Trophoblast cell (in vitro differentiated cells and primary cell): ENCODE results near the gene TCFL5.
"Not testable (repeated sequence)": the region's sequence is repeated elsewhere in the genome, so short reads cannot be mapped to it uniquely, and the experiment has no call there.

Experiments
- DNase-seq, 2 donors: peaks; one replicate each; pipeline ENCODE4 v3.0.0-alpha.2; 2016
- H2AFZ ChIP-seq: 2 replicates; pipeline ENCODE4 v1.6.1; 2013; ENCODE audit warnings: low read length, moderate library complexity, mild to moderate bottlenecking; ENCODE audit not compliant: insufficient read depth, poor library complexity
- H2AK5ac ChIP-seq: 2 replicates; pipeline ENCODE4 v1.6.1; 2013; ENCODE audit warnings: mild to moderate bottlenecking, low read length
- H2BK120ac ChIP-seq: 2 replicates; pipeline ENCODE4 v1.6.1; 2013; ENCODE audit warnings: low read length, mild to moderate bottlenecking, moderate library complexity; ENCODE audit not compliant: insufficient read depth, poor library complexity
- H2BK12ac ChIP-seq: 2 replicates; pipeline ENCODE4 v1.6.1; 2013; ENCODE audit warnings: mild to moderate bottlenecking, low read length, moderate library complexity
- H2BK5ac ChIP-seq: 2 replicates; pipeline ENCODE4 v1.6.1; 2013; ENCODE audit warnings: low read length, low read depth, moderate library complexity, mild to moderate bottlenecking; ENCODE audit not compliant: poor library complexity
- H3K14ac ChIP-seq: 2 replicates; pipeline ENCODE4 v1.6.1; 2013; ENCODE audit warnings: mild to moderate bottlenecking, low read length
- H3K18ac ChIP-seq: 2 replicates; pipeline ENCODE4 v1.6.1; 2013; ENCODE audit warnings: mild to moderate bottlenecking, low read length
- H3K23ac ChIP-seq: 2 replicates; pipeline ENCODE4 v1.6.1; 2013; ENCODE audit warnings: low read length
- H3K27ac ChIP-seq: 2 replicates; pipeline ENCODE4 v1.5.1; 2013; ENCODE audit warnings: low read depth, mild to moderate bottlenecking, inconsistent platforms, low read length, moderate library complexity
- H3K27me3 ChIP-seq: 2 replicates; pipeline ENCODE4 v1.6.1; 2013; ENCODE audit warnings: inconsistent platforms, mild to moderate bottlenecking, low read length, moderate library complexity; ENCODE audit not compliant: insufficient read depth
- H3K36me3 ChIP-seq, 2 experiments: 1 replicate in 1 of 2; 2 replicates in 1 of 2; pipeline ENCODE4 v1.6.1; 2013; ENCODE audit warnings: low read length in 2 of 2, mild to moderate bottlenecking in 2 of 2, moderate library complexity in 1 of 2; ENCODE audit not compliant: insufficient read depth in 2 of 2, control insufficient read depth in 1 of 2
- H3K4ac ChIP-seq: 2 replicates; pipeline ENCODE4 v1.6.1; 2013; ENCODE audit warnings: low read depth, mild to moderate bottlenecking, low read length, moderate library complexity
- H3K4me1 ChIP-seq, 2 experiments: 1 replicate in 1 of 2; 2 replicates in 1 of 2; pipeline ENCODE4 v1.6.1; 2013; ENCODE audit warnings: low read length in 2 of 2, mild to moderate bottlenecking in 2 of 2, moderate library complexity in 1 of 2; ENCODE audit not compliant: insufficient read depth in 2 of 2, control insufficient read depth in 1 of 2
- H3K4me2 ChIP-seq: 2 replicates; pipeline ENCODE4 v1.6.1; 2013; ENCODE audit warnings: inconsistent platforms, mild to moderate bottlenecking, low read length, moderate library complexity
- H3K4me3 ChIP-seq: 2 replicates; pipeline ENCODE4 v1.5.1; 2013; ENCODE audit warnings: mild to moderate bottlenecking, low read depth, low read length, inconsistent platforms
- H3K79me1 ChIP-seq: one replicate; pipeline ENCODE4 v1.6.1; 2013; ENCODE audit warnings: low read length
- H3K79me2 ChIP-seq: 2 replicates; pipeline ENCODE4 v1.6.1; 2013; ENCODE audit warnings: low read length, mild to moderate bottlenecking; ENCODE audit not compliant: control insufficient read depth, insufficient read depth, poor library complexity
- H3K9ac ChIP-seq: 2 replicates; pipeline ENCODE4 v1.6.1; 2013; ENCODE audit warnings: mild to moderate bottlenecking, low read length
- H3K9me3 ChIP-seq: 2 replicates; pipeline ENCODE4 v1.6.1; 2013; ENCODE audit warnings: low read depth, mild to moderate bottlenecking, control low read depth, inconsistent platforms, low read length; ENCODE audit not compliant: insufficient read depth
- H4K12ac ChIP-seq: 2 replicates; pipeline ENCODE4 v1.6.1; 2013; ENCODE audit warnings: low read depth, mild to moderate bottlenecking, low read length, moderate library complexity
- H4K8ac ChIP-seq: 2 replicates; pipeline ENCODE4 v1.6.1; 2013; ENCODE audit warnings: low read depth, mild to moderate bottlenecking, low read length, moderate library complexity
- H4K91ac ChIP-seq: one replicate; pipeline ENCODE4 v1.6.1; 2013; ENCODE audit warnings: low read depth, mild to moderate bottlenecking, low read length, moderate library complexity
- WGBS: extraction: QIAGEN DNeasy Blood & Tissue Kit; methylation state at CpG from one replicate; pipeline ENCODE4 v1.1.7; 2013; ENCODE audit warnings: missing lambda C conversion rate; ENCODE audit not compliant: insufficient read length, insufficient coverage; ENCODE audit errors: extremely low coverage; 5-methylcytosine and 5-hydroxymethylcytosine counted together

The TCFL5 gene

DNA sequence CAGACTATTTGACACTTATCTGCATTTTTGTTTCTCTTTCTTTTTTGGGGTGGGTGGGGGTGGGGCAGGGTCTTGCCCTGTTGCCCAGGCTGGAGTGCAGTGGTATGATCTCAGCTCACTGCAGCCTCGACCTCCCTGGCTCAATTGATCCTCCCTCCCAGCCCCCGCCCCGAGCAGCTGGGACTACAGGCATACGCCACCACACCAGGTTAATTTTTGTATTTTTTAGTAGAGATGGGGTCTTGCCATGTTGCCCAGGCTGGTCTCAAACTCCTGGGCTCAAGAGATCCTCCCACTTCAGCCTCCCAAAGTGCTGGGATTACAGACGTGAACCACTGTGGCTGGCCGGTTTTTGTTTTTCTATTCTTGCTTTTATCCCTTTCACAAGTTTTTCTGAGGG is 8.3 kb downstream of the TCFL5 start:
- H3K18ac ChIP-seq, H2AK5ac ChIP-seq, H3K14ac ChIP-seq, DNase-seq, H3K4me1 ChIP-seq, H3K9me3 ChIP-seq, H2BK120ac ChIP-seq, H2AFZ ChIP-seq, H3K4me3 ChIP-seq, H3K79me1 ChIP-seq, H3K27me3 ChIP-seq, H3K4me2 ChIP-seq, H2BK5ac ChIP-seq, H4K12ac ChIP-seq, H3K27ac ChIP-seq, H3K9ac ChIP-seq, H4K91ac ChIP-seq, H3K79me2 ChIP-seq, H3K4ac ChIP-seq, H3K23ac ChIP-seq, H4K8ac ChIP-seq, H2BK12ac ChIP-seq: not testable (repeated sequence)
- no CpG with 5 or more reads among the region's 6 CpGs for WGBS
- H3K36me3 ChIP-seq = peaks cover 17 to 18% of the 10 kb centered on the region in 2 experiments

DNA sequence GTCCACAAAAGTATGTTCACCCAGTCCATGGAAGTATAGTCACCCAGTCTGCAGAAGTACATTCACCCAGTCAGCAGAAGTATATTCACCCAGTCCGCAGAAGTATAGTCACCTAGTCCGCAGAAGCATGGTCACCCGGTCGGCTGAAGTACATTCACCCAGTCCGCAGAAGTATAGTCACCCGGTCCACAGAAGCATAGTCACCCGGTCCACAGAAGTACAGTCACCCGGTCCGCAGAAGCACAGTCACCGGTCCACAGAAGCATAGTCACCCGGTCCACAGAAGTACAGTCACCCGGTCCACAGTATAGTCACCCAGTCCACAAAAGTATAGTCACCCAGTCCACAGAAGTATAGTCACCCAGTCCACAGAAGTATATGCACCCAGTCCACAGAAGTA is 8.8 kb downstream of the TCFL5 start:
- no peaks in the 10 kb centered on the region for H3K79me2 ChIP-seq
- no peaks in the 10 kb centered on the region for H3K79me1 ChIP-seq
- H4K91ac ChIP-seq = no peak overlapping the region
- H3K4me1 ChIP-seq = no peaks in the 10 kb centered on the region
- H3K4ac ChIP-seq = no peak overlapping the region
- no peak overlapping the region for H4K12ac ChIP-seq
- H3K18ac ChIP-seq = no peak overlapping the region
- H3K27ac ChIP-seq = no peak overlapping the region
- H4K8ac ChIP-seq = no peak overlapping the region
- H3K9ac ChIP-seq = no peak overlapping the region
- H3K27me3 ChIP-seq = no peaks in the 10 kb centered on the region
- H3K4me3 ChIP-seq = no peak overlapping the region
- H2AK5ac ChIP-seq = no peak overlapping the region
- no peak overlapping the region for H3K4me2 ChIP-seq
- DNase-seq = no peak
- WGBS = no CpG with 5 or more reads among the region's 12 CpGs
- no peak overlapping the region for H2BK12ac ChIP-seq
- no peaks in the 10 kb centered on the region for H3K9me3 ChIP-seq
- no peak overlapping the region for H2BK5ac ChIP-seq
- no peak overlapping the region for H3K14ac ChIP-seq
- H2BK120ac ChIP-seq = no peak overlapping the region
- no peak overlapping the region for H2AFZ ChIP-seq
- H3K23ac ChIP-seq = no peak overlapping the region
- peaks cover 16 to 17% of the 10 kb centered on the region in 2 experiments for H3K36me3 ChIP-seq

DNA sequence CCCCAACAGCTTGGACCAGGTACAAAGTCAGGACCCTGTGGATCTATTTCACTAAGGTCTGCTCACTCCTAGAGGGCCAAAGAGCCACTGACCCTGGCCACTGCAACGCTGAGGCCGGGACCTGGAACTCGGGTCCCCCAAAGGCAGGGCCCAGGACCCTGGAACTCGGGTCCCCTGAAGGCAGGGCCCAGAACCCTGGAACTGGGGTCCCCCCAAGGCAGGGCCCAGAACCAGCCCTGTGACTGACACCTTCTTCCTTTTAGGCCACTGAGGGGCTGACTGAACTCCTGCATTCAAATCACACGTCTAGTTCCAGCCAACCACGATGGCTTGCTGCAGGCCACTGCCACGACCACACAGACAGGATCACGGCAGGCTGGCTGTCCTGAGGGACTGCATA is 9.4 kb downstream of the TCFL5 start:
- Histone ChIP-seq H2BK12ac (no peak overlapping the region), H3K79me2 (no peaks in the 10 kb centered on the region), H3K4me2 (no peak overlapping the region), H2AK5ac (no peak overlapping the region), H3K14ac (no peak overlapping the region), H3K27ac (no peak overlapping the region), H3K27me3 (no peaks in the 10 kb centered on the region), H3K4me3 (no peak overlapping the region), H3K9ac (no peak overlapping the region), H3K18ac (no peak overlapping the region), H2BK5ac (no peak overlapping the region), H4K91ac (no peak overlapping the region), H2AFZ (no peak overlapping the region), H3K79me1 (no peaks in the 10 kb centered on the region), H4K8ac (no peak overlapping the region), H2BK120ac (no peak overlapping the region), H4K12ac (no peak overlapping the region), H3K4me1 (no peaks in the 10 kb centered on the region), H3K23ac (no peak overlapping the region), H3K36me3 (peaks cover 14 to 15% of the 10 kb centered on the region in 2 experiments), H3K9me3 (no peaks in the 10 kb centered on the region), H3K4ac (no peak overlapping the region)
- DNase-seq = no peak
- WGBS = no CpG with 5 or more reads among the region's 8 CpGs

DNA sequence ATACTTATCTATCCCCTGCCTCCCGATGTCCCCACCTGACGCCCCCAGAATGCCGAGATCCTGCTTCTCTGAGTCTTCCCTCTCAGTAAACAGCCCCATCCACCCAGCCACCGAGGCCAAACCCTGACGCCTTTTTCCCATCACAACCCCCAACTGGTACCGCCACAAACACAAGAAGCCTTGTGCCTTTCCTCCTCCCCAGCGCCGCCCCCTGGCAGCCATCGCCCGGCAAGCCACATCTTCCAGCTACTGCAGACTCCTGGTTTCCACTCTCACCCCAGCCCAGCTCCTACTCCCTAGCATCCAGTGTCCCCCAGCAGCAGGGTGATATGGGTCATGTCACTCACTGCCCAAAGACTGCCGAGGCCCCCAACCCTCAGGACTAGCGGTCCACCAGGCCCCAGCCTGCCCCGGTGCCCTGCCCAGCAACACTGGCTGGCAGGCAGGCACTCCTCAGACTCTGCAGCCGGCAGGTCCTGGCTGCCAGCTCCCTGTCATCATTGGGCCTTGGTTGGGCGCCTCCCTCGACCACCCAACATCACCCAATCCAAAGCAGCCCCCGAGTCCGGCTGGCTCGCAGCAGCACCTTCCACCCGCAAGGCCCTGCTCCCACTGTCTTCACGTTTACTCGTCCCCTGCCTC is 11.2 kb downstream of the TCFL5 start:
- H3K36me3 ChIP-seq = peaks cover 10% of the 10 kb centered on the region in 2 experiments
- peak overlapping the region; percentile 18 for H3K4me3 ChIP-seq
- no peak overlapping the region for H3K27ac ChIP-seq
- no peak overlapping the region for H3K4ac ChIP-seq
- no peak overlapping the region for H3K14ac ChIP-seq
- no peak overlapping the region for H4K8ac ChIP-seq
- no peak overlapping the region for H3K4me2 ChIP-seq
- no peak overlapping the region for H4K91ac ChIP-seq
- H3K4me1 ChIP-seq = no peaks in the 10 kb centered on the region
- H3K23ac ChIP-seq = no peak overlapping the region
- no peak overlapping the region for H2AK5ac ChIP-seq
- no peaks in the 10 kb centered on the region for H3K79me2 ChIP-seq
- H2AFZ ChIP-seq = no peak overlapping the region
- no peaks in the 10 kb centered on the region for H3K9me3 ChIP-seq
- H3K9ac ChIP-seq = no peak overlapping the region
- no peak overlapping the region for H2BK12ac ChIP-seq
- DNase-seq = no peak
- no peaks in the 10 kb centered on the region for H3K27me3 ChIP-seq
- no peak overlapping the region for H4K12ac ChIP-seq
- H2BK120ac ChIP-seq = no peak overlapping the region
- no peak overlapping the region for H2BK5ac ChIP-seq
- H3K79me1 ChIP-seq = no peaks in the 10 kb centered on the region
- WGBS = no CpG with 5 or more reads among the region's 22 CpGs
- H3K18ac ChIP-seq = no peak overlapping the region
